ENCODE data around the gene KRT33B.

GRCh38 chr17:41326173-41327145 is 43.2 kb downstream of the KRT33B start:
- TF ChIP-seq EZH2 (IDR thresholded peaks at IDR 0.05; ENCODE audit: borderline replicate concordance, insufficient read depth, low read length, poor library complexity, severe bottlenecking) (no peak), CTCF (IDR thresholded peaks at IDR 0.05; ENCODE audit: poor library complexity, severe bottlenecking) (no peak), POLR2AphosphoS5 (IDR thresholded peaks at IDR 0.05) (no peak), MXI1 (conservative IDR thresholded peaks at IDR 0.05; ENCODE audit: poor library complexity, severe bottlenecking) (no peak), REST (IDR thresholded peaks at IDR 0.05; ENCODE audit: borderline replicate concordance) (no peak), EP300 (conservative IDR thresholded peaks at IDR 0.05; ENCODE audit: poor library complexity, severe bottlenecking) (no peak), SMC3 (conservative IDR thresholded peaks at IDR 0.05; ENCODE audit: poor library complexity) (no peak)
